MM.1S (cell line): ENCODE results near the gene CFAP99.

Experiments
- DNase-seq: peaks from one replicate; pipeline ENCODE4 v3.0.0-alpha.2; 2015
- H2AFZ ChIP-seq: fragments of 300-600 bp; sonication (generic); 2 replicates; pipeline ENCODE4 v1.6.0; 2016; ENCODE audit warnings: antibody characterized with exemption, low read length
- H3F3A ChIP-seq: fragments of 300-600 bp; sonication (generic); 2 replicates; pipeline ENCODE4 v1.6.1; 2016; ENCODE audit warnings: mild to moderate bottlenecking, antibody characterized with exemption, low read length, moderate library complexity, mixed read lengths; ENCODE audit not compliant: insufficient read depth
- H3K27ac ChIP-seq: fragments of 300-600 bp; sonication (generic); 2 replicates; pipeline ENCODE4 v1.5.1; 2016; ENCODE audit warnings: mild to moderate bottlenecking, low read length
- H3K27me3 ChIP-seq: fragments of 300-600 bp; sonication (generic); replicated peaks from 2 replicates; pipeline ENCODE4 v1.6.0; 2016; ENCODE audit warnings: low read length; ENCODE audit not compliant: insufficient read depth
- H3K36me3 ChIP-seq: fragments of 300-600 bp; sonication (generic); replicated peaks from 2 replicates; pipeline ENCODE4 v1.6.1; 2016; ENCODE audit warnings: mild to moderate bottlenecking, low read length, mixed read lengths; ENCODE audit not compliant: insufficient read depth
- H3K4me1 ChIP-seq: fragments of 300-600 bp; sonication (generic); 2 replicates; pipeline ENCODE4 v1.6.1; 2016; ENCODE audit warnings: low read length, mixed read lengths
- H3K4me2 ChIP-seq: fragments of 300-600 bp; sonication (generic); 2 replicates; pipeline ENCODE4 v1.6.0; 2016; ENCODE audit warnings: low read depth, low read length
- H3K4me3 ChIP-seq: fragments of 300-600 bp; sonication (generic); 2 replicates; pipeline ENCODE4 v1.5.1; 2016; ENCODE audit warnings: low read length, mixed read lengths
- H3K79me2 ChIP-seq: fragments of 300-600 bp; sonication (generic); 2 replicates; pipeline ENCODE4 v1.6.1; 2016; ENCODE audit warnings: mixed run types, low read length, mixed read lengths
- H3K9ac ChIP-seq: fragments of 300-600 bp; sonication (generic); 2 replicates; pipeline ENCODE4 v1.6.1; 2016; ENCODE audit warnings: low read length, mixed read lengths
- H3K9me2 ChIP-seq: fragments of 300-600 bp; sonication (generic); replicated peaks from 2 replicates; pipeline ENCODE4 v1.6.1; 2016; ENCODE audit warnings: mild to moderate bottlenecking, low read length, mixed read lengths; ENCODE audit not compliant: insufficient read depth
- H3K9me3 ChIP-seq: fragments of 300-600 bp; sonication (generic); replicated peaks from 2 replicates; pipeline ENCODE4 v1.6.1; 2016; ENCODE audit warnings: mild to moderate bottlenecking, low read length, mixed read lengths; ENCODE audit not compliant: insufficient read depth
- H4K20me1 ChIP-seq: fragments of 300-600 bp; sonication (generic); 2 replicates; pipeline ENCODE4 v1.6.1; 2016; ENCODE audit warnings: mild to moderate bottlenecking, low read length, moderate library complexity, mixed read lengths; ENCODE audit not compliant: insufficient read depth
- EZH2 ChIP-seq: fragments of 300-600 bp; sonication (generic); optimal IDR thresholded peaks from 2 replicates; pipeline ENCODE3; 2017; ENCODE audit warnings: low read depth, mild to moderate bottlenecking, antibody characterized with exemption, low read length, mixed read lengths
- EZH2phosphoT487 ChIP-seq: fragments of 300-600 bp; sonication (generic); IDR thresholded peaks from 2 replicates; pipeline ENCODE4 v1.6.1; 2018; ENCODE audit warnings: antibody characterized with exemption, low read length
- TF ChIP-seq, protein P1 (sequence below): fragments of 300-600 bp; sonication (generic); IDR thresholded peaks from 2 replicates; pipeline ENCODE4 v1.5.1; 2016; ENCODE audit warnings: antibody characterized with exemption, low read length, mixed read lengths

CFAP99 gene

DNA sequence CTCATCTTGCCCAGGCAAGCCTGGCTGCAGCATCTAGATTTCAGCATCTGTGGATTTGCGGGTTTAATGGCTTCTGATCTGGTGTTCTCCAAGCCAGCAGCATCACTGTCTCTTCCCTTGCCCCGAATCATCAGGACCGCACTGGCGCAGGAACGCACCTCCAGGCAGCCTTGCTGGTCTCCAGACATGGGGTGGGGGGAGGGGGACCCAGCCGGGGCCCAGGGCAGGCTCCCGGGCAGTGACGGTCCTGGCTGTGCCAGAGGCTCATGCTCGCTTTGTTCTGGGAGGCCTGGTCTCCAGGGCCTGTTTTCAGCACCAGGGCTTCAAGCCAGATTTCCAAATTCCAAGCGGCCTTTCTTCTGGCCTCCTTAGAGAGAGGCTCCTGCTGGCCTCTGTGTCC, 4.9 kb downstream of the CFAP99 start:
- H4K20me1 ChIP-seq = no peaks in the 10 kb centered on the region
- 0 out of 2 replicates have a peak, but pooled peaks cover 5% of the 10 kb centered on the region for H3K27me3 ChIP-seq
- H3K36me3 ChIP-seq = no peaks in the 10 kb centered on the region
- no peak for DNase-seq
- H3K9me3 ChIP-seq = no peaks in the 10 kb centered on the region
- H3K27ac ChIP-seq = no peak overlapping the region
- no peak overlapping the region for H3K9ac ChIP-seq
- H3K4me1 ChIP-seq = peaks cover 6% of the 10 kb centered on the region
- H3K9me2 ChIP-seq = no peaks in the 10 kb centered on the region
- no peaks in the 10 kb centered on the region for H3K79me2 ChIP-seq
- H3K4me2 ChIP-seq = no peak overlapping the region
- no peak overlapping the region for H3K4me3 ChIP-seq
- H2AFZ ChIP-seq = no peak overlapping the region
- TF ChIP-seq, protein P1, sequence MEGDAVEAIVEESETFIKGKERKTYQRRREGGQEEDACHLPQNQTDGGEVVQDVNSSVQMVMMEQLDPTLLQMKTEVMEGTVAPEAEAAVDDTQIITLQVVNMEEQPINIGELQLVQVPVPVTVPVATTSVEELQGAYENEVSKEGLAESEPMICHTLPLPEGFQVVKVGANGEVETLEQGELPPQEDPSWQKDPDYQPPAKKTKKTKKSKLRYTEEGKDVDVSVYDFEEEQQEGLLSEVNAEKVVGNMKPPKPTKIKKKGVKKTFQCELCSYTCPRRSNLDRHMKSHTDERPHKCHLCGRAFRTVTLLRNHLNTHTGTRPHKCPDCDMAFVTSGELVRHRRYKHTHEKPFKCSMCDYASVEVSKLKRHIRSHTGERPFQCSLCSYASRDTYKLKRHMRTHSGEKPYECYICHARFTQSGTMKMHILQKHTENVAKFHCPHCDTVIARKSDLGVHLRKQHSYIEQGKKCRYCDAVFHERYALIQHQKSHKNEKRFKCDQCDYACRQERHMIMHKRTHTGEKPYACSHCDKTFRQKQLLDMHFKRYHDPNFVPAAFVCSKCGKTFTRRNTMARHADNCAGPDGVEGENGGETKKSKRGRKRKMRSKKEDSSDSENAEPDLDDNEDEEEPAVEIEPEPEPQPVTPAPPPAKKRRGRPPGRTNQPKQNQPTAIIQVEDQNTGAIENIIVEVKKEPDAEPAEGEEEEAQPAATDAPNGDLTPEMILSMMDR = no peak
- TF ChIP-seq EZH2 = no peak
- no peak for TF ChIP-seq EZH2phosphoT487
- peaks cover 9% of the 10 kb centered on the region for H3F3A ChIP-seq

DNA sequence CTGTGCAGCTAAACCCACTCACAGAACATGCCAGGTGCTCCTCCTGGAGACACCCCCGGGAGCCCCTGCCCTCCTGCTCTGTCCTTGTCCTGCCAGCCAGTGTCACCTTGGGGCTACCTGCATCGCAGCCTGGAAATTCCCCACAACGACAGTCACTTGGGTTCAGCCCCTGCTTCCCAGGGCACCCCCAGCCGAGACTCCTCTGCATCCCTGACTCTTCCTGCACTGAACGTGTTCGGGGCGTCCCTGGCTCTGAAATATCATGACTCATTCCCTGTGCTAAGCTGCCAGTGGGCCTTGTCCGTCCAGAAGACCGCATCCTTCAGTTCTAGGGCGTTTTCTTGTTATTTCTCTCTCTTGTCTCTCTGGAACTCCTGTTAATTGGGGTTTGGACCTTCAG, 5.8 kb downstream of the CFAP99 start:
- H4K20me1 ChIP-seq = no peaks in the 10 kb centered on the region
- H3K4me2 ChIP-seq = no peak overlapping the region
- no peak overlapping the region for H3K27ac ChIP-seq
- no peak overlapping the region for H2AFZ ChIP-seq
- H3F3A ChIP-seq = 0 out of 2 replicates have a peak, but pooled peaks cover under 1% of the 10 kb centered on the region
- H3K36me3 ChIP-seq = no peaks in the 10 kb centered on the region
- no peak overlapping the region for H3K9ac ChIP-seq
- TF ChIP-seq EZH2 (no peak), EZH2phosphoT487 (no peak)
- TF ChIP-seq, protein P1 = no peak
- no peaks in the 10 kb centered on the region for H3K9me3 ChIP-seq
- no peak for DNase-seq
- H3K9me2 ChIP-seq = no peaks in the 10 kb centered on the region
- H3K4me1 ChIP-seq = peaks cover 2% of the 10 kb centered on the region
- H3K4me3 ChIP-seq = no peak overlapping the region
- 0 out of 2 replicates have a peak, but pooled peaks cover 5% of the 10 kb centered on the region for H3K27me3 ChIP-seq
- H3K79me2 ChIP-seq = no peaks in the 10 kb centered on the region

DNA sequence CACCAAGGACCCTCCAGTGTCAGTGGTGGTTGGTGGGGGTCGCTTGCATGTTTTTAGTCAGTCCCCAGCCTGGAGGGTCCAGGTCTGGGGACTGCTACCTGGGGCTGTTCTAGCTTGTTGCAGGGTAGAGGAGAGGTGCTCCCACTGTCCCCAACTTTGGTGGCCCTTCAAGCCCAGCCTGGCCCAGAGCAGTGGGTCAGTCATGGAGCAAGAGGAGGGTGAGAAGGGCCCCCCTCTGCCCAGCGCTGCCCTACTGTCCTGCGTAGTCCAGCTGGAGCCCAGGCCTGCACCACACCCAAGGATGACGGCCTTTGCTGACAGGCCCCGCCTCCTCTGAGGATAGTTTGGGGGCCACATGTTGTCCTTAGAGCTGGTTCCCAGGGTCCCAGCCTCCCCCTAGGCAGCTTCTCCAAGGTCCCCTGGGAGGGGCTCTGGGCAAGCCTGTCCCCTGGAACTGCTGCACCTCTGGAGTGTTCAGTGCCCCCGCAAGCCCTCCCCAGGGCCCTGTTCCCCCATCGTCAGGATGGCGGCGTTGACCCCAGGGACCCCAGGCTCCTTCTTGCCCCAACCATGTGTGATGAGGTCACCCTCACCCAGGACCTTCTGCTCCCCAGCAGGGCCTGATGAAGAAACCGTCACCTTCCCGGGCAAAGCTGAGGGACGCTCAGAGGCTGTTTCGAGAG, 6.8 kb downstream of the CFAP99 start:
- no peak overlapping the region for H2AFZ ChIP-seq
- no peaks in the 10 kb centered on the region for H3K9me3 ChIP-seq
- no peak overlapping the region for H3K9ac ChIP-seq
- no peaks in the 10 kb centered on the region for H3K4me1 ChIP-seq
- H3F3A ChIP-seq = no peaks in the 10 kb centered on the region
- H3K27me3 ChIP-seq = 0 out of 2 replicates have a peak, but pooled peaks cover 5% of the 10 kb centered on the region
- no peak overlapping the region for H3K4me2 ChIP-seq
- H3K9me2 ChIP-seq = no peaks in the 10 kb centered on the region
- H3K36me3 ChIP-seq = no peaks in the 10 kb centered on the region
- TF ChIP-seq EZH2 (no peak), EZH2phosphoT487 (no peak)
- TF ChIP-seq, protein P1 = no peak
- no peaks in the 10 kb centered on the region for H4K20me1 ChIP-seq
- H3K4me3 ChIP-seq = no peak overlapping the region
- H3K27ac ChIP-seq = no peak overlapping the region
- H3K79me2 ChIP-seq = no peaks in the 10 kb centered on the region
- no peak for DNase-seq
